H4 (cell line): ENCODE data around the gene MYOCOS. TPM values are rescaled to one million over a fixed set of nuclear protein-coding genes. Genes with fewer than 3 reads are reported as not detected.

Experiments
- DNase-seq: peaks from one replicate; pipeline ENCODE4 v3.0.0-alpha.2; 2015; ENCODE audit warnings: low spot score
- total RNA-seq: library from RNA; depleted of rRNA; stranded (reverse); fragments of >200 nt; shearing (Covaris generic); gene quantifications from 2 replicates; pipeline ENCODE4 v1.2.3, GENCODE V29; 2014; rRNA removed

The MYOCOS gene
- total RNA-seq, 1 experiment from 2014 or later, result not detected

DNA sequence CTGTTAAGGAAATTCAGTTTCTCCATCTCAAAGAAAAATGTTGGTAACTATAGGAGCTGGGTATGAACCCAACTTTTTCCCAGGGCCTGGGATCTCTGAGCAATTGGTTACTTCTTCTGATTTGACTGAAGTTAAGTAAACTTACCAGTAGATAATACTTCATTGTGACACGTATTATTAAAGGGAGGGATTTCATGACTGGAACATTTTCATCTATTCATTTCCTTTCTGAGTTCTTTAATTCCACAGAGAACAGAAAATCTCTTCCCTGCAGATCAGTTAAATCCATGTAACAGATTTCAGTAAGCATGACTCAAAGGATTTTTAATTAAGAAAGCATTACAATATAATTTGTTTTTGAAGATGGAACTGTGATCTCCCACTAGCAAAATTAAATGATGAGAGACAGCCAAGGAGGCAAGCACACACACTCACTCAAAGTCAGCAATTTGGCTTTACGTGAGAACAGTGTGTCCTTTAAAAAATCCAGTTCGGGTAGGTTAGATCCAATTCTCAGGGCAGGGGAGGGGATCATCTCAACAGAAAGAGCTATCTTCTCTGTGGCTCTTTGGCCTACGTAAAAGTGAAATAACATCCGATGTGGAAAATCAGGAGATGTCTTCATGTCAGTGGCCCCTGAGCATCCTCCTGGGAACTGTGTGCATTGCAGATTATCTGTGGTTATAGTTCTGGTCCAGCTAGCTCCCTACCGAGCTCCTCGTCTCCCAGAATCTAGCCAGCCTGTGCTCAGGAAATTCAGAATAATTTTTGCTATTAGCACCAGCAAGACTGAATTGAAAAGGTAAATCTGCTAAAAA lies 41.2 kb downstream of the MYOCOS start:
- DNase-seq, result no peak

- no peak for DNase-seq
These were observed 42.0 kb downstream of the MYOCOS start for GRCh38 chr1:171663854-171664575.

DNA sequence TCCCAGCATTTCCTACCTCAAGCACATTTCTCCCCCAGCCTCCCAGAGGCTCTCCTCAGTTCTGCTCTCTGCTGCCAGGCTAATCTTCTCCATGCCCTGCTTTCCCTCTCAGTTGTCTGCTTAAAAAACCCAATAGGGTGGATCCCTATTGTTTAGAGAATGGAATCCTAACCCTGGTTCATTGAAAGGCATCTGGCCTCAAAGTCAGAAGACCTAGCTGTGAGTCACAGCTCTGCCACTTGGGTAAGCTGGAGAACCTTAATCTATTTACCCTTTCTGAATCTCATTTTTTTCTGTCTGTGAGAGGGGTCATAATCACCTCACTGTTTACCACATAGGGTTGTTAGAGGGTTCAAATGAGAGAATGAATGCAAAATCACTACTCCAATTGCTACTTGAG lies 42.9 kb downstream of the MYOCOS start:
- DNase-seq, result no peak

GRCh38 chr1:171666114-171666769 lies 44.2 kb downstream of the MYOCOS start:
- no peak for DNase-seq

DNA sequence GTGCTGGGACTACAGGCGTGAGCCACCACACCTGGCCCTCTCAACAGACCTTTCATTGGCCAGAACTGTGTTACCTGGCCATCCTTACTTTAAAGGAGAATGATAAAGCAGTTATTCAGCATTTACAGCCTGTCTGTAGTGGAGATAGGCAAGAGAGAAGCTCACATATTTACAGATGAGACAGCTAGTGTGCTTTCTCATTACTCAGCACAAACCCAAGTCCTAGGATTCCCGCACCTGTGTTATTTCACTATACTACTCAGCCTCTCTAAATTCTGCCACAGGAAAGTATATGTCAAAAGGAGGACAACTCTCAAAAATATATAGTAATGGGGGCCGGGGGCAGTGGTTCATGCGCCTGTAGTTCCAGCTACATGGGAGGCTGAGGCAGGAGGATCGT lies 46.3 kb downstream of the MYOCOS start:
- no peak for DNase-seq

- no peak for DNase-seq
These were observed 48.7 kb downstream of the MYOCOS start for GRCh38 chr1:171670739-171671138.

DNA sequence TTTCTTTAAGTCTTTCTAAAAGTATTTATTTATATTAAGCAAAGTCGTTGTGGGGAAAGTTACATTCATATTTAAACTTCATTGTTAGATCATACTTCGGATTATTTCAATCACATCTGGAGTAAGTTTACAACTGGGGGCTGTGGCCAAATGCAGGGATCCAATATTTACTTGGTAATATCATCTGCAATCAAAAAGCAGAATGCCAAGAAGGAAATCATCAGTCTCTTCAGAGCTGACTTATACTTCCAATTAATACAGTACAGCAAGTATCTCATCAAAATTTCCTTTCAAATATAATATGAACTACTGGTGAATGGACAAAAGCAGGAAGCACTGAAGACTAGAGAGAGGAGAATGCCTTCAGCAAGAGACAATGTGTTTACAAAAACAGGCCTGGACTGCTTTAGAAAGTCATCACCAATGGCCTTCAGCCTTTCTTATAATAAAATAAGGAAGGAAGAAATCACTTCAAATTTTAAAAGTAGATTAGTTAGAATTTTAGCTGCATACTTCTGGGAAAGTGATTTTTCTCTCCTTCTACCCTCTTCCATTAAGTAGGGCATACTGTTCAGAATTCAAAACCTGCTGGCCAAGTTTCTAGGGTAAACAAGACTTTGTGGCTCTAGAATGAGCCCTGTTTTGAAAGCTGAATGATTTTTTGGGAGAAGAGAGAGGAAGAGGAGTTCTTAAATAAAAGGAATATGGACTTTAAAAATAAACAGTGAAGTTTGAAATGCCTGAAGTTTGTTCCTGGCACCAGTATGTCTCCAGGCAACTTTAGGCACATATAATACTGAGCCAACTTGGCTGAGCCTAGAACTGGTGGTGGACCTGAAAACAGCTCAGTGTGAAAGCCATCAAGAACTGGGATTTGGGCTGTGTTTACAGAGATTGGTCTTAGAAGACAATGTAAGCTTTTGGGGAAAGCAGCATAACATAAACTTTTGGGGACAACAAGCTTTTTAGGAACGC lies 52.7 kb downstream of the MYOCOS start:
- no peak for DNase-seq

Other genes with a start within 250 kb of the MYOCOS start
- 32.5 and 37.8 TPM in 2 replicates for gene PRRC2C, start 136.7 kb upstream of the MYOCOS start, total RNA-seq
- gene MYOC, start 30.4 kb downstream of the MYOCOS start, total RNA-seq, result not detected in 2 replicates
- gene VAMP4, start 119.8 kb downstream of the MYOCOS start, total RNA-seq, result 7.4 and 9.5 TPM in 2 replicates
- gene METTL13, start 159.4 kb downstream of the MYOCOS start, total RNA-seq, result 22.2 and 24.0 TPM in 2 replicates
- gene DNM3, start 219.3 kb downstream of the MYOCOS start, total RNA-seq, result 0.99 and 1.3 TPM in 2 replicates